GM23338 (cell line): ENCODE results near the gene CTNNA1.

ENCODE experiments used
- CREB1 ChIP-seq: fragments of 250-450 bp; sonication (Bioruptor Pico); IDR thresholded peaks from 2 replicates; pipeline ENCODE4 v1.5.0; 2020; ENCODE audit warnings: low read depth, mild to moderate bottlenecking, moderate library complexity
- EZH2 ChIP-seq: fragments of 200-600 bp; sonication (generic); IDR thresholded peaks from one replicate; pipeline ENCODE4 v1.8.0; 2017; ENCODE audit warnings: antibody characterized with exemption, mild to moderate bottlenecking, low read depth; ENCODE audit not compliant: unreplicated experiment
- POLR2AphosphoS5 ChIP-seq: IDR thresholded peaks from 2 replicates; pipeline ENCODE4 v1.6.1; 2016; ENCODE audit warnings: antibody characterized with exemption, low read depth
- TF ChIP-seq, protein P1 (sequence below), 2 experiments: fragments of 200-600 bp in 1 of 2; sonication (generic) in 1 of 2; conservative IDR thresholded peaks; 2 replicates each; pipeline versions ENCODE4 v1.5.1 to v1.6.1; 2016 to 2017; ENCODE audit warnings: antibody characterized with exemption in 2 of 2, low read depth in 2 of 2, mild to moderate bottlenecking in 2 of 2, moderate library complexity in 1 of 2
- TF ChIP-seq, protein P2 (sequence below): fragments of 250-450 bp; sonication (Bioruptor Pico); IDR thresholded peaks from 2 replicates; pipeline ENCODE4 v1.5.0; 2020; ENCODE audit warnings: mild to moderate bottlenecking, moderate library complexity
- TF ChIP-seq, protein P3 (sequence below): IDR thresholded peaks from 2 replicates; pipeline ENCODE4 v1.6.1; 2016; ENCODE audit warnings: antibody characterized with exemption

DNA sequence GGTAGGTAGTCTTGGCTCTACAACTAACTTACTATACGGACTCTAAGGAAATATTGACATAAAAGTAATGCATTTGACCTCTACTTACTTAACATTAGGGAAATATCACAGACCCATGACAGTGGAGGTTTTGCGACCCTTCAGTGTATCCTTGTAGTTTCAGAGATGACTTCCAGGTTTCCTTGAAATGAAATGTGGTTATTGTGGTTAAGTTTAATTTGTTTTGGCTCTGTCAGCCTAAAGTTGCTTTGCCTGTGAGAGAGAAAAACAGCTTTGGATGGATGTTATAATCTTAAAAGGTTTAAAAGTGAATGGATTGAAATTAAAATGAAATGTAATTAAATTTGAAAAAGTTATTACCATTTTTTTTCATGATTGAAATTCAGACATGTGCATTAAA is 79.0 kb downstream of the CTNNA1 start:
- TF ChIP-seq, protein P1, sequence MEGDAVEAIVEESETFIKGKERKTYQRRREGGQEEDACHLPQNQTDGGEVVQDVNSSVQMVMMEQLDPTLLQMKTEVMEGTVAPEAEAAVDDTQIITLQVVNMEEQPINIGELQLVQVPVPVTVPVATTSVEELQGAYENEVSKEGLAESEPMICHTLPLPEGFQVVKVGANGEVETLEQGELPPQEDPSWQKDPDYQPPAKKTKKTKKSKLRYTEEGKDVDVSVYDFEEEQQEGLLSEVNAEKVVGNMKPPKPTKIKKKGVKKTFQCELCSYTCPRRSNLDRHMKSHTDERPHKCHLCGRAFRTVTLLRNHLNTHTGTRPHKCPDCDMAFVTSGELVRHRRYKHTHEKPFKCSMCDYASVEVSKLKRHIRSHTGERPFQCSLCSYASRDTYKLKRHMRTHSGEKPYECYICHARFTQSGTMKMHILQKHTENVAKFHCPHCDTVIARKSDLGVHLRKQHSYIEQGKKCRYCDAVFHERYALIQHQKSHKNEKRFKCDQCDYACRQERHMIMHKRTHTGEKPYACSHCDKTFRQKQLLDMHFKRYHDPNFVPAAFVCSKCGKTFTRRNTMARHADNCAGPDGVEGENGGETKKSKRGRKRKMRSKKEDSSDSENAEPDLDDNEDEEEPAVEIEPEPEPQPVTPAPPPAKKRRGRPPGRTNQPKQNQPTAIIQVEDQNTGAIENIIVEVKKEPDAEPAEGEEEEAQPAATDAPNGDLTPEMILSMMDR (conservative IDR thresholded peaks at IDR 0.05; ENCODE audit: low read depth in 2 of 2): no peak
- TF ChIP-seq EZH2 (no peak), POLR2AphosphoS5 (no peak), CREB1 (CRISPR knock-in tag) (no peak)
- TF ChIP-seq, protein P2, sequence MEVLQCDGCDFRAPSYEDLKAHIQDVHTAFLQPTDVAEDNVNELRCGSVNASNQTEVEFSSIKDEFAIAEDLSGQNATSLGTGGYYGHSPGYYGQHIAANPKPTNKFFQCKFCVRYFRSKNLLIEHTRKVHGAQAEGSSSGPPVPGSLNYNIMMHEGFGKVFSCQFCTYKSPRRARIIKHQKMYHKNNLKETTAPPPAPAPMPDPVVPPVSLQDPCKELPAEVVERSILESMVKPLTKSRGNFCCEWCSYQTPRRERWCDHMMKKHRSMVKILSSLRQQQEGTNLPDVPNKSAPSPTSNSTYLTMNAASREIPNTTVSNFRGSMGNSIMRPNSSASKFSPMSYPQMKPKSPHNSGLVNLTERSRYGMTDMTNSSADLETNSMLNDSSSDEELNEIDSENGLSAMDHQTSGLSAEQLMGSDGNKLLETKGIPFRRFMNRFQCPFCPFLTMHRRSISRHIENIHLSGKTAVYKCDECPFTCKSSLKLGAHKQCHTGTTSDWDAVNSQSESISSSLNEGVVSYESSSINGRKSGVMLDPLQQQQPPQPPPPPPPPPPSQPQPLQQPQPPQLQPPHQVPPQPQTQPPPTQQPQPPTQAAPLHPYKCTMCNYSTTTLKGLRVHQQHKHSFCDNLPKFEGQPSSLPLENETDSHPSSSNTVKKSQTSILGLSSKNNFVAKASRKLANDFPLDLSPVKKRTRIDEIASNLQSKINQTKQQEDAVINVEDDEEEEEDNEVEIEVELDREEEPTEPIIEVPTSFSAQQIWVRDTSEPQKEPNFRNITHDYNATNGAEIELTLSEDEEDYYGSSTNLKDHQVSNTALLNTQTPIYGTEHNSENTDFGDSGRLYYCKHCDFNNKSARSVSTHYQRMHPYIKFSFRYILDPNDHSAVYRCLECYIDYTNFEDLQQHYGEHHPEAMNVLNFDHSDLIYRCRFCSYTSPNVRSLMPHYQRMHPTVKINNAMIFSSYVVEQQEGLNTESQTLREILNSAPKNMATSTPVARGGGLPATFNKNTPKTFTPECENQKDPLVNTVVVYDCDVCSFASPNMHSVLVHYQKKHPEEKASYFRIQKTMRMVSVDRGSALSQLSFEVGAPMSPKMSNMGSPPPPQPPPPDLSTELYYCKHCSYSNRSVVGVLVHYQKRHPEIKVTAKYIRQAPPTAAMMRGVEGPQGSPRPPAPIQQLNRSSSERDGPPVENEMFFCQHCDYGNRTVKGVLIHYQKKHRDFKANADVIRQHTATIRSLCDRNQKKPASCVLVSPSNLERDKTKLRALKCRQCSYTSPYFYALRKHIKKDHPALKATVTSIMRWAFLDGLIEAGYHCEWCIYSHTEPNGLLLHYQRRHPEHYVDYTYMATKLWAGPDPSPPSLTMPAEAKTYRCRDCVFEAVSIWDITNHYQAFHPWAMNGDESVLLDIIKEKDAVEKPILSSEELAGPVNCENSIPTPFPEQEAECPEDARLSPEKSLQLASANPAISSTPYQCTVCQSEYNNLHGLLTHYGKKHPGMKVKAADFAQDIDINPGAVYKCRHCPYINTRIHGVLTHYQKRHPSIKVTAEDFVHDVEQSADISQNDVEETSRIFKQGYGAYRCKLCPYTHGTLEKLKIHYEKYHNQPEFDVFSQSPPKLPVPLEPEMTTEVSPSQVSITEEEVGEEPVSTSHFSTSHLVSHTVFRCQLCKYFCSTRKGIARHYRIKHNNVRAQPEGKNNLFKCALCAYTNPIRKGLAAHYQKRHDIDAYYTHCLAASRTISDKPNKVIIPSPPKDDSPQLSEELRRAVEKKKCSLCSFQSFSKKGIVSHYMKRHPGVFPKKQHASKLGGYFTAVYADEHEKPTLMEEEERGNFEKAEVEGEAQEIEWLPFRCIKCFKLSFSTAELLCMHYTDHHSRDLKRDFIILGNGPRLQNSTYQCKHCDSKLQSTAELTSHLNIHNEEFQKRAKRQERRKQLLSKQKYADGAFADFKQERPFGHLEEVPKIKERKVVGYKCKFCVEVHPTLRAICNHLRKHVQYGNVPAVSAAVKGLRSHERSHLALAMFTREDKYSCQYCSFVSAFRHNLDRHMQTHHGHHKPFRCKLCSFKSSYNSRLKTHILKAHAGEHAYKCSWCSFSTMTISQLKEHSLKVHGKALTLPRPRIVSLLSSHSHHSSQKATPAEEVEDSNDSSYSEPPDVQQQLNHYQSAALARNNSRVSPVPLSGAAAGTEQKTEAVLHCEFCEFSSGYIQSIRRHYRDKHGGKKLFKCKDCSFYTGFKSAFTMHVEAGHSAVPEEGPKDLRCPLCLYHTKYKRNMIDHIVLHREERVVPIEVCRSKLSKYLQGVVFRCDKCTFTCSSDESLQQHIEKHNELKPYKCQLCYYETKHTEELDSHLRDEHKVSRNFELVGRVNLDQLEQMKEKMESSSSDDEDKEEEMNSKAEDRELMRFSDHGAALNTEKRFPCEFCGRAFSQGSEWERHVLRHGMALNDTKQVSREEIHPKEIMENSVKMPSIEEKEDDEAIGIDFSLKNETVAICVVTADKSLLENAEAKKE: no peak
- TF ChIP-seq, protein P3, sequence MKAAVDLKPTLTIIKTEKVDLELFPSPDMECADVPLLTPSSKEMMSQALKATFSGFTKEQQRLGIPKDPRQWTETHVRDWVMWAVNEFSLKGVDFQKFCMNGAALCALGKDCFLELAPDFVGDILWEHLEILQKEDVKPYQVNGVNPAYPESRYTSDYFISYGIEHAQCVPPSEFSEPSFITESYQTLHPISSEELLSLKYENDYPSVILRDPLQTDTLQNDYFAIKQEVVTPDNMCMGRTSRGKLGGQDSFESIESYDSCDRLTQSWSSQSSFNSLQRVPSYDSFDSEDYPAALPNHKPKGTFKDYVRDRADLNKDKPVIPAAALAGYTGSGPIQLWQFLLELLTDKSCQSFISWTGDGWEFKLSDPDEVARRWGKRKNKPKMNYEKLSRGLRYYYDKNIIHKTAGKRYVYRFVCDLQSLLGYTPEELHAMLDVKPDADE: no peak
